Measurements from ENCODE around the gene GCKR. TPM values are rescaled to one million over a fixed set of nuclear protein-coding genes. Genes with fewer than 3 reads are reported as not detected.
A peak's percentile ranks its signal among the peaks of the same experiment; 100 is the strongest.

Gene GCKR
- total RNA-seq, 4 donors from 2014 or later: 0.61 to 0.69 TPM; not detected in 2

DNA sequence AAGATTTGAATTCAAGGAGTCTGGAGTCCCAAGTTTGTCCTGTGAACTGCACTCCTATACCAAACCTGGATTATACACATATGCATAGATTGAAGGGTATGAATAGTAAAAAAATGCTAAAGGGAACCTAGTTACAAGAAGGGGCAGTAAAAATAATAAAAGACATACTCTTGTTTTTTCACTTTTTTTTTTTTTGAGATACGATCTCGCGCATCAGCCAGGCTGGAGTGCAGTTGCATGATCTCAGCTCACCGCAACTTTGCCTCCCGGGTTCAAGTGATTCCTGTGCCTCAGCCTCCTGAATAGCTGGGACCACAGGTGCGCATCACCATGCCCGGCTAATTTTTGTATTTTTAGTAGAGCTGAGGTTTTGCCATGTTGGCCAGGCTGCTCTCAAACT is 32.2 kb upstream of the GCKR start:
- no peak for DNase-seq
- TF ChIP-seq POLR2A (IDR thresholded peaks at IDR 0.05): no peak
- TF ChIP-seq, protein P1, sequence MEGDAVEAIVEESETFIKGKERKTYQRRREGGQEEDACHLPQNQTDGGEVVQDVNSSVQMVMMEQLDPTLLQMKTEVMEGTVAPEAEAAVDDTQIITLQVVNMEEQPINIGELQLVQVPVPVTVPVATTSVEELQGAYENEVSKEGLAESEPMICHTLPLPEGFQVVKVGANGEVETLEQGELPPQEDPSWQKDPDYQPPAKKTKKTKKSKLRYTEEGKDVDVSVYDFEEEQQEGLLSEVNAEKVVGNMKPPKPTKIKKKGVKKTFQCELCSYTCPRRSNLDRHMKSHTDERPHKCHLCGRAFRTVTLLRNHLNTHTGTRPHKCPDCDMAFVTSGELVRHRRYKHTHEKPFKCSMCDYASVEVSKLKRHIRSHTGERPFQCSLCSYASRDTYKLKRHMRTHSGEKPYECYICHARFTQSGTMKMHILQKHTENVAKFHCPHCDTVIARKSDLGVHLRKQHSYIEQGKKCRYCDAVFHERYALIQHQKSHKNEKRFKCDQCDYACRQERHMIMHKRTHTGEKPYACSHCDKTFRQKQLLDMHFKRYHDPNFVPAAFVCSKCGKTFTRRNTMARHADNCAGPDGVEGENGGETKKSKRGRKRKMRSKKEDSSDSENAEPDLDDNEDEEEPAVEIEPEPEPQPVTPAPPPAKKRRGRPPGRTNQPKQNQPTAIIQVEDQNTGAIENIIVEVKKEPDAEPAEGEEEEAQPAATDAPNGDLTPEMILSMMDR (IDR thresholded peaks at IDR 0.05): no peak
- Histone ChIP-seq H3K27ac (no peak overlapping the region), H3K36me3 (no peaks in the 10 kb centered on the region), H3K9me3 (no peaks in the 10 kb centered on the region), H3K4me1 (no peaks in the 10 kb centered on the region), H3K4me3 (no peak overlapping the region), H3K27me3 (no peaks in the 10 kb centered on the region)
- intact Hi-C loops (cut with DNase I; ENCODE audit: low total_unique reads): no loop called here

DNA sequence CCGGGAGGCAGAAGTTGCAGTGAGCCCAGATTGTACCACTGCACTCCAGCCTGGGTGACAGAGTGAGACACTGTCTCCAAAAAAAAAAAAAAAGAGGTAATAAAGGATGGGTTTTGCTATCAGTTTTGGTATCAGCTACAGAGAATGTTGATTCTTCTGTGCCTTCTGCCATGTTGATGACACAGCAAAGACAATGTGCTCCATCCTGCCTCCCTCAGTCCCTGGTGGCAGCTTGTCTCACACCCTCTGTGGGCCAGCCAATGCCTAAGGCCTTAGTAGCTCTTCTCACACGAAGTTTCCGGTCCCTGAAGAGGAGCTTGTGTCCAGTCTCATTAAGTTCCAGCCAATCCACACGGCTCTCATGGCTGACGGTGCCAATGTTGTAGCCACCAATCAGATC is 24.7 kb upstream of the GCKR start:
- Histone ChIP-seq H3K27ac (no peak overlapping the region), H3K4me3 (no peak overlapping the region), H3K27me3 (no peaks in the 10 kb centered on the region), H3K9me3 (no peaks in the 10 kb centered on the region), H3K36me3 (no peaks in the 10 kb centered on the region), H3K4me1 (no peaks in the 10 kb centered on the region)
- intact Hi-C loops (cut with DNase I; ENCODE audit: low total_unique reads): no loop called here
- TF ChIP-seq, protein P1 (IDR thresholded peaks at IDR 0.05): no peak
- TF ChIP-seq POLR2A (IDR thresholded peaks at IDR 0.05): no peak
- DNase-seq: no peak

DNA sequence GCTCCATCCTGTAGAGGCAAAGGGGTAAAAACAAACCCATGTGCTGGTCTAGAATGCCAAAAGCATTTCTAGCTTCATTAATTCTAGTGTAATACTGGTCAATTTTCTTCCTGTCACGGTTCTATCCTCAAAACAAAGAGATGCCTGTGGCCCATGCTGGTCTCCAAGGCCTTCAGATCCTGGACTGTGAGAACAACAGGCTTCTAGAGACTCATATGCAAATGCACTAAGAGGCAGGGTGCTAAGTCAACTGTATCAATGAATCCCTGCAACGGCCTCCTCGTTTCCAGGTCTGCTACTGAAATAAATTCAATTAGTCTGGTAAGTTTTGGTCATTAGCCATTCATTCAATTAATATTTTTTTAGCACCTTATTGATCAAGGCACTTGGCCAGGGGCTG is 11.1 kb upstream of the GCKR start:
- no peak for DNase-seq

GRCh38 chr2:27489118-27489497 is 7.5 kb upstream of the GCKR start:
- Histone ChIP-seq H3K36me3 (no peaks in the 10 kb centered on the region), H3K27me3 (no peaks in the 10 kb centered on the region), H3K27ac (peak overlapping the region; percentile 73 to 74), H3K4me3 (peak overlapping the region; percentile 62 to 65), H3K9me3 (no peaks in the 10 kb centered on the region), H3K4me1 (peaks cover 0 to 5% of the 10 kb centered on the region in 2 donors)
- intact Hi-C loops (cut with DNase I; ENCODE audit: low total_unique reads): no loop called here
- no peak for DNase-seq
- TF ChIP-seq, protein P1 (IDR thresholded peaks at IDR 0.05): no peak
- TF ChIP-seq POLR2A (IDR thresholded peaks at IDR 0.05): no peak

More for the DNA sequence above, 11.1 kb upstream of the GCKR start:
- H3K36me3 ChIP-seq: no peaks in the 10 kb centered on the region
- H3K27ac ChIP-seq: no peak overlapping the region
- no peak overlapping the region for H3K4me3 ChIP-seq
- intact Hi-C loops (cut with DNase I; ENCODE audit: low total_unique reads): no loop called here
- TF ChIP-seq, protein P1 (IDR thresholded peaks at IDR 0.05): no peak
- no peak for TF ChIP-seq POLR2A (IDR thresholded peaks at IDR 0.05)
- H3K27me3 ChIP-seq: no peaks in the 10 kb centered on the region
- no peaks in the 10 kb centered on the region for H3K9me3 ChIP-seq
- peaks cover 0 to 5% of the 10 kb centered on the region in 2 donors for H3K4me1 ChIP-seq

DNA sequence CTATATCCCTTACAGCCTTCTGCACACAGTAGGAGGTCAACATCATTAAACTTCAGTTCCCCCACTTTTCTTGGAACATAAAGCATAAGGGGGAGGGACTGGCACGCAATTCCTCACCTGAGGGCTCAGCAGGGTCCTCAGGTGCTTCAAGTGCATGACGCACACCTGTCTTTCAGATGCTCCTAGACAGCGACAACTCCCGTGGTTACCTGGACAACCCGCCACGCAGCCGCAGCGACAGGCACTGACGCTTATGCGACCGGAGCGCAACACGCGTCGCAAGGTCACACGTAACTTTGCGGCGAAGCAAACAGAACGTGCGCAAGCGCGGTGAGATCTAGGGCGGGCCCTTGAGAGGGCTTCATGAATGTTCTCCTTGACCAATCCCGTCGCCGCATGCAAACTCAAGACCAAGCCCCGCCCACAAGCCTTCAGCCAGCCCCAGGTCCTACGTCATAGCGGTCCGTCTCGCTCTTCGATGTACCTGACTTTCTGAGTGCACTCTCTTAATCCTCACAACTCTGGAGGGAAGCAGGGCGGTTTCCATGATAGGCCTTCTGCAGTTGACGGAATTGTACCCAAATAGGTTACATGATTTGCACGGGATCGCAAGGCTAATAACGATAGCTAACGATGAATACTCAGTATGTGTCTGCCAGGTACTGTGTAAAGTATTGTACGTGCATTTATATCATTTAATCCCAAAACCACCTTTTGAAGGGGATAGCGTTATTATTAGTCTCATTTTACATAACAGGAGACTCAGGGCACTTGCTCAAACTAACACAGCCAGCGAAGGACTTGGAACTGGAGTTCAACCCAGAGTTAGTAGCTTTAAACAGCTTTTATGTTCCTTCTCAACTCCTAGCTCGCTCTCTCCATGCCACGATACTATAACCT is 6.9 kb upstream of the GCKR start, which contains the start of gene IFT172:
IFT172 (minus strand) TSS at position 246 of the 900 bp plus-strand sequence; CDS start at position 156, 90 bp downstream.
- peak in 1 of 2 donors; percentile 69 for TF ChIP-seq POLR2A (IDR thresholded peaks at IDR 0.05)
- TF ChIP-seq, protein P1 (IDR thresholded peaks at IDR 0.05): no peak
- DNase-seq: peak; percentile 97 to 99
- H3K27ac ChIP-seq: peak within 1 kb of the TSS; percentile 73 to 74
- no peaks in the 10 kb centered on the region for H3K36me3 ChIP-seq
- H3K9me3 ChIP-seq: no peaks in the 10 kb centered on the region
- intact Hi-C loops (cut with DNase I; ENCODE audit: low total_unique reads): no loop called here
- peaks cover 0 to 5% of the 10 kb centered on the region in 2 donors for H3K4me1 ChIP-seq
- H3K27me3 ChIP-seq: no peaks in the 10 kb centered on the region
- H3K4me3 ChIP-seq: peak within 1 kb of the TSS; percentile 62 to 65

Data from uterus (tissue), 4 donors.